A204.1 (cell line): ENCODE results near the gene C10orf95.
"Not testable (repeated sequence)": the region's sequence is repeated elsewhere in the genome, so short reads cannot be mapped to it uniquely, and the experiment has no call there.

ENCODE experiments used
- FAIRE-seq: peaks from 2 replicates; lab custom pipeline; 2012; peaks lifted over from hg19 to GRCh38; lab: Jason Lieb, UNC

Gene C10orf95

GRCh38 chr10:102451105-102451969 lies at the start of gene C10orf95:
Gene C10orf95, minus strand, starts transcription at chr10:102451543. Its CDS starts 450 bp downstream, at chr10:102451093.
- FAIRE-seq: no peak

- FAIRE-seq: not testable (repeated sequence)
Measured at GRCh38 chr10:102500686-102501085, 49.3 kb upstream of the C10orf95 start.

- no peak for FAIRE-seq
Measured at GRCh38 chr10:102499356-102499755, 48.0 kb upstream of the C10orf95 start.

- no peak for FAIRE-seq
Measured at GRCh38 chr10:102497545-102497944, 46.2 kb upstream of the C10orf95 start.

- FAIRE-seq: no peak
Measured at GRCh38 chr10:102493771-102494170, 42.4 kb upstream of the C10orf95 start.

- FAIRE-seq: no peak
Measured at GRCh38 chr10:102492983-102493382, 41.6 kb upstream of the C10orf95 start.

GRCh38 chr10:102492344-102492939 lies 41.1 kb upstream of the C10orf95 start:
- no peak for FAIRE-seq

GRCh38 chr10:102491136-102491535 lies 39.8 kb upstream of the C10orf95 start:
- FAIRE-seq: no peak

GRCh38 chr10:102485093-102485784 lies 33.9 kb upstream of the C10orf95 start:
- no peak for FAIRE-seq

GRCh38 chr10:102484021-102484420 lies 32.7 kb upstream of the C10orf95 start:
- no peak for FAIRE-seq

- no peak for FAIRE-seq
Measured at GRCh38 chr10:102480396-102480795, 29.1 kb upstream of the C10orf95 start.

GRCh38 chr10:102479651-102480050 lies 28.3 kb upstream of the C10orf95 start:
- FAIRE-seq: no peak

GRCh38 chr10:102476466-102477141 lies 25.3 kb upstream of the C10orf95 start:
- no peak for FAIRE-seq

- FAIRE-seq: no peak
Measured at GRCh38 chr10:102475451-102476040, 24.2 kb upstream of the C10orf95 start.

- no peak for FAIRE-seq
Measured at GRCh38 chr10:102473445-102474331, 22.3 kb upstream of the C10orf95 start.

- FAIRE-seq: no peak
Measured at GRCh38 chr10:102470579-102471546, 19.5 kb upstream of the C10orf95 start.

GRCh38 chr10:102468683-102469082 lies 17.3 kb upstream of the C10orf95 start:
- FAIRE-seq: no peak

- FAIRE-seq: no peak
Measured at GRCh38 chr10:102467971-102468438, 16.7 kb upstream of the C10orf95 start.

- no peak for FAIRE-seq
Measured at GRCh38 chr10:102467318-102467717, 16.0 kb upstream of the C10orf95 start.

GRCh38 chr10:102465466-102465865 lies 14.1 kb upstream of the C10orf95 start:
- no peak for FAIRE-seq
